HG03342 (cell line): ENCODE measurements around the gene PEX14.
"Not testable (repeated sequence)": the region's sequence is repeated elsewhere in the genome, so short reads cannot be mapped to it uniquely, and the experiment has no call there.

Source experiments
- ATAC-seq: cut with Tn5 transposase; IDR thresholded peaks from one replicate; pipeline ENCODE4 v1.9.1; 2021; ENCODE audit warnings: mild to moderate bottlenecking, moderate library complexity; ENCODE audit not compliant: unreplicated experiment

Gene PEX14, protein sequence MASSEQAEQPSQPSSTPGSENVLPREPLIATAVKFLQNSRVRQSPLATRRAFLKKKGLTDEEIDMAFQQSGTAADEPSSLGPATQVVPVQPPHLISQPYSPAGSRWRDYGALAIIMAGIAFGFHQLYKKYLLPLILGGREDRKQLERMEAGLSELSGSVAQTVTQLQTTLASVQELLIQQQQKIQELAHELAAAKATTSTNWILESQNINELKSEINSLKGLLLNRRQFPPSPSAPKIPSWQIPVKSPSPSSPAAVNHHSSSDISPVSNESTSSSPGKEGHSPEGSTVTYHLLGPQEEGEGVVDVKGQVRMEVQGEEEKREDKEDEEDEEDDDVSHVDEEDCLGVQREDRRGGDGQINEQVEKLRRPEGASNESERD

DNA sequence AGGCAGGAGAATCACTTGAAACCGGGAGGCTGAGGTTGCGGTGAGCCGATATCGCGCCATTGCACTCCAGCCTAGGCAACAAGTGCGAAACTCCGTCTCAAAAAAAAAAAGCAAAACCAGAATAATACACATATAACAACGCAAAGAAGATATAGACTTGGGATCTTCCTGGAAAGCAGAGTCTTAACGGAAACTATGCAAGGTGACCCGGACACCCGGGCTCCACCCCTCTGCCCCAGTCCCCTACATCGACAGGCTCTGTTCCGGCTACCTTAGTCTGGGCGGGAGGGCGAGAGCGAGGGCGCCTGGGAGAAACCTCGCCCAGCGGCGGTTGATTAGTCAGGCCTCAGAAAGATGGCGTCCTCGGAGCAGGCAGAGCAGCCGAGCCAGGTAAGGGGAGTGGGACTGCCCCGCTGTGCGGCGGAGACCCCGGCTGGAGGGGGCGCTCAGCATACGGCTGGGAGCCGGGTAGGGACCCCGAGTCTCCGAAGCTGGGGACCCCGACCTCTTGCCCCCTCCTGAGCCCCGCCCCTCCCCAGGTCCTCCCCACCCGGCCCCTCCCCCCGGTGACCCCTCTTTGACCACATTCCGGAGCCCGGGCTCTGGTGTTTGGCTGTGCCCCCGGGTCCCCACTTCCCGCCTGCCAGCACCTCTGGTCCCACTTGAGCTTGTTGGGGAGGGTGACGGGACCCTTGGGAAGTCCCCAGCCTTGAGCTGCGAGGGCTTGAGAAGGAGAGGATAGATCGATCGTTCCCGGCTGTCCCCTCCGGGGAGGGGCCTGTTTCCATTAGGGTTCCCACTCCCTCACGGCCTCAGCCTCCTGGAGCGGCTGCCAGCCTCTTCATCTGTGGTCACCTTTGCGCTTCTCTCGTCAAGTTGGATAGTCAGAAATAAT lies at the start of gene PEX14:
TSS of gene PEX14 (plus strand) at position 338 of the 895 bp plus-strand sequence. CDS start at position 355, 17 bp downstream.
- ATAC-seq, result peak; percentile 54

DNA sequence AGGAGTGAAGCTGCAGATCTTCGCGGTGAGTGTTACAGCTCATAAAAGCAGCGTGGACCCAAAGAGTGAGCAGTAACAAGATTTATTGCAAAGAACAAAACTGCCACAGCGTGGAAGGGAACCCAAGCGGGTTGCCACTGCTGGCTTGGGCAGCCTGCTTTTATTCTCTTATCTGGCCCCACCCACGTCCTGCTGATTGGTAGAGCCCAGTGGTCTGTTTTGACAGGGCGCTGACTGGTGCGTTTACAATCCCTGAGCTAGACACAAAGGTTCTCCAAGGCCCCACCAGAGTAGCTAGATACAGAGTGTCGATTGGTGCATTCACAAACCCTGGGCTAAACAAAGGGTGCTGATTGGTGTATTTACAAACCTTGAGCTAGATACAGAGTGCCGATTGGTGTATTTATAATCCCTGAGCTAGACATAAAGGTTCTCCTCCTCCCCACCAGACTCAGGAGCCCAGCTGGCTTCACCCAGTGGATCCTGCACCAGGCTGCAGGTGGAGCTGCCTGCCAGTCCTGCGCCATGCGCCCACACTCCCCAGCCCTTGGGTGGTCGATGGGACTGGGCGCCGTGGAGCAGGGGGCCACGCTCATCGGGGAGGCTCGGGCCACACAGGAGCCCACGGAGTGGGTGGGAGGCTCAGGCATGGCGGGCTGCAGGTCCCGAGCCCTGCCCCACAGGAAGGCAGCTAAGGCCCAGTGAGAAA lies 48.8 kb upstream of the PEX14 start:
- not testable (repeated sequence) for ATAC-seq

DNA sequence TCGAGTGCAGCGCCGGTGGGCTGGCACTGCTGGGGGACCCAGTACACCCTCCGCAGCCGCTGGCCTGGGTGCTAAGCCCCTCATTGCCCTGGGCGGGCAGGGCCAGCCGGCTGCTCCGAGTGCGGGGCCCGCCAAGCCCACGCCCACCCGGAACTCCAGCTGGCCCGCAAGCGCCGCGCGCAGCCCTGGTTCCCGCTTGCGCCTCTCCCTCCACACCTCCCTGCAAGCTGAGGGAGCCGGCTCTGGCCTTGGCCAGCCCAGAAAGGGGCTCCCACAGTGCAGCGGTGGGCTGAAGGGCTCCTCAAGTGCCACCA lies 48.3 kb upstream of the PEX14 start:
- ATAC-seq, result not testable (repeated sequence)

DNA sequence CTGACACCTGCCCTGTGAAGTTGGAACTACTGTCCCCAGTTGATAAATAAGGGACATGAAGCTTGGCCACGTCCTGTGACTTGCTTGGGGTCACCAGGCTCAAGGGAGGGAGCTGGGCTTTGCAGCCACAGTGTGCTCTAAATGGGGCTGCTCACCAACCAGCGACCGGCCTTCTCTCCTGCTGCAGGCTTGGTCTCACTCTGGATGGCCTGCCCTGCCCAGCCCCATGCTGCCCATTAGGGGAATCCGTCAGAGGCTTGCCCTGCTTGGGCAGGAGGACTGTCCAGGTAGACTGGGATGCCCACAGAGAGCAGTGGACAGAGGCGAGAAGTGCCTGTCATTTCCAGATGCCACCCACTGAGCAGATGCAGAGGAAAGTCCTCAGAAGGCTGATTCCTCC lies 45.8 kb upstream of the PEX14 start:
- no peak for ATAC-seq

DNA sequence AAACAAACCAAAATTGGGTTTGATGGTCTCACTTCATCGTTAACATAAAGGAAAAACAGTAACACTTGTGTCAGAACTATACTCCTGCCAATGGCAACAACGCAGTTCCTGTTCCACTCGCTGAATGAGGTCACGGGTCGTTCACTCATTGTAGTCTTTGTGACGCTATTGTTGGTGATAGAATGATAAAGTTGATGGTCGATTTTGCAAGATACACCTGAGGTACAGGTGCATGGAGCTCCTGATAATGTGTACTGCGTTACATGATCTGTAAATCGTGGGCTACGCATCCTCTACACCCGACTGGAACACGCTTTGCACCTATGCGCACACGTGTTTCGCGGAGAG lies 44.9 kb upstream of the PEX14 start:
- ATAC-seq, result peak; percentile 10

DNA sequence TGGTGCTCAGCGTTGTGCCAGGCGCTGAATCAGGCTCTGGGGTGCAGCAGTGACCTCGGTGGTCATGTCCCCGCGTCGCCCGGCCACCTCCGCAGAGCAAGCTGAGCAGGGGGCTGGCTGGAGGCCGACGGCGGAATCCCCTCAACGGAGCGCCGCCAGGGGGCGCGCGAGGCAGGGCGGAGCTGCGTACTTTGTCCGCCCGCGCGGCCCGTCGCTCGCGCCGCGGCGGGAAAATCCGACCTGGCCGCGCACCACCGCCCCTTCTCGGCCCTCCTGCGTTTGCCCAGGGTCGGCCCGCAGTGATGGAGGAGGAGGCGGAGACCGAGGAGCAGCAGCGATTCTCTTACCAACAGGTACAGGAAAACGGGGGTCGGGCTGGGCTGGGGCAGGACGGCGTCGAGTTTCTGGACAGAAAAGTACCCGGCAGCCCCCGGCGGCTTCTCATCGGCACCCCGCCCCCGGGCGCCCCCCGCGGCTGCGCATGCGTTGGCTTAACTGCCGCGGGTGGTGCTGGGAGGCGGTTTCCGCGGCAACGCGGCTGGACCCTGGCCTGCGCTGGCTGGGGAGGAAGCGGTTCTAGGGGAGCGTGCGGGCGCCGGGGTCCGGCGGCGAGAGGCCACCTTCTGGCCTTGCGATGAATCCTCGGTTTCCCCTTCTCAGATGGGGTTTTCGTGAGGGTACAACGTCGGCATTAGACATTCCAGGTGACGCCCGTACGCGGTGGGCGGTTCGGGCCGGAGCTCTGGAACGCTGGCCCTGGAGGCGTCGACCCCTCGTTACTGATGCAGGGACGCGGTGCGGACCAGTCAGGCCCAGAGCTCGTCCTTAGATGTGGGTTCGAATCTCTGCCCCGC lies 44.3 kb upstream of the PEX14 start, which contains the start of gene CENPS:
TSS of gene CENPS (plus strand) at position 218 of the 854 bp plus-strand sequence. CDS start at position 303, 85 bp downstream.
- peak; percentile 72 for ATAC-seq

DNA sequence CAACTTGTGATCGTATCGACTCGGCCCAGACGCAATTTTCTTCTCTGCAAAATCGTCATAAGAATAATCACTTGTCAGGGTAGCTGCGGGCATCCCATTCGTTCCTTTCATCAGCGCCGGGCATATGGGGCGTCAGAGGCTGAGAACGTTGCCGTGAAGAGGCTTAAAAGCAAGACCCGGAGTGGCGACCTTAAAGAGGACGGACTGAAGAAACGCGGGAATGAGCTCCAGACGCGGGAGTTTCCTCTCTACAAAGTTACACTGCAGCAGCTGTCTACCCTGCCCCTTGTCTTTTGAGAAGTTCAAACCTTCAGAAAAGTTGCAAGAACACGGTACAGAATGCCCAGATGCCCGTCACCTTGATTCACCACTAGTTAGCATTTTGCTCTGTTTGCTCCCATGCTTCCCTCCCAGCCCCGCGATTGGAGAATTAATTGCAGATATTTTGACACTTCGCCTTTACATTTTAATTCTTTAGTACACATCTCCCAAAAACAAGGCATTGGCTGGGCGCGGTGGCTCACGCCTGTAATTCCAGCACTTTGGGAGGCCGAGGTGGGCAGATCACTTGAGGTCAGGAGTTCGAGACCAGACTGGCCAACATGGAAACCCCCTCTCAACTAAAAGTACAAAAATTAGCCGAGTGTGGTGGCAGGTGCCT lies 43.5 kb upstream of the PEX14 start:
- ATAC-seq, result no peak

DNA sequence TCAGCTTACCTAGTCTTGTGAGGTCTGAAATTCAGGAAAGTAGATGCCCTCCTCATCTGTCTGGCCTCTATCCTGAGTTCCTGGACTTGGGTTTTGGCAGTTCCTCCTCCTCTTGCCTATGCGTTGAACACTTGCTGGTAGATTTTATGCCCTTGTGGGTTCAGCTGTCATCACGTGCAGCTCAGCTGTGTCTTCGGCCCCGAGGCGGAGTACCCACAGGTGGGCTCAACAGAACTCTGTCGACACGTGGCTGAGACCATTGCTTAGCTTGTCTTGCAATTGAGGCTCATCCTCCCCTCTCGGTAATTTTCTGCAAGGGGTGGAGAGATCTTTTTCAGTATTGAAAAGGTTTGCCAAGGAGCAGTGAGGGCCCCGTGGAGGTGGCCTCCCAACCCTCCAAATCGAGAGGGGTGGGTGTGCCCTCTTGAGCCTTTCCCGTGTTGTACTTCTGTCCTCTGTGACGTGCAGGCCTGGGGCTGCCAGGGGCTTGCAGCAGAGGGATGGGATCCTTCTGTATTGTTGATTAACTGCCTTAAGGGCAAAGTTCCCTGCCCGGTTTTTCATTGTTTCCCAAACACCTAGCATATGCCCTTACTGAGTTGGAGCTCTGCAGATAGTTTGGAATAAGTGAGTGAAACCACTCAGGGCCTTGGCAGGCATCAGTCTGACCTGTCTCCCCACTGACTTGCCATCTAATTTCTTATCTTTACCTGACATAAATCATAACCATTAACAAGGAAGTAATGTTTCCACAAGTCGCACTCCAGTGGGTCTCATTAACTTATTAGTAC lies 41.6 kb upstream of the PEX14 start:
- no peak for ATAC-seq

DNA sequence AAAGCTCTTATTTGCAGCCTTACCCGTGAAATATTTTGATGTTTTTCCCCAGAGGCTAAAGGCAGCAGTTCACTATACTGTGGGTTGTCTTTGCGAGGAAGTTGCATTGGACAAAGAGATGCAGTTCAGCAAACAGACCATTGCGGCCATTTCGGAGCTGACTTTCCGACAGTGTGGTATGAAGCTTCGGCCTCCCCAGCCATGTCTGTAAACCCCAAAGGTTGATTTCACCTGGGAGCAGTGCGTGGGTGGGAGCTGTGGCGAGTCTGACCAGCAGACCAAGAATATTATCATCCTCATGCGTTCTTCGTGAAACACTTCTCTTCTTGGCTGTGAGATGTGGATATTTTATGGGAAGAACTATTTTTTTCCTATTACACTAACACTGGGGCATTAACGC lies 41.0 kb upstream of the PEX14 start:
- ATAC-seq, result no peak

DNA sequence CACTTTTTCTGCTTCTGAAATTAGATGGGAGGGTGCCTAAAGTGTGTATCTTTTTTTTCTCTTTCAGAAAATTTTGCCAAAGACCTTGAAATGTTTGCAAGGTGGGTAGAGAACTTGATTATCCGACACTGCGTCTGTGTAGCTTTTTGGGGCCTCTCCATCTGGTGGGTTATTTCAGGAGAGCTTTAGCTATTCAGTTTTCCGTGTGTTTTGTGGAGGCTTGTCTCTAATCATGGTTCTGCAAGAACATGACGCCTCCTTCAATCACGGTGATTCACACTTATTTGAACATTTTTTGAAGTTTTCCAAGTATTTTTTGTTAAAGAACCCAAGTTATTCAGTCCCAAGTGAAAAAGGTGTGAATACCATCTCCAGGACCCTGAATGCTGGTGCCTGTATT lies 40.2 kb upstream of the PEX14 start:
- no peak for ATAC-seq

DNA sequence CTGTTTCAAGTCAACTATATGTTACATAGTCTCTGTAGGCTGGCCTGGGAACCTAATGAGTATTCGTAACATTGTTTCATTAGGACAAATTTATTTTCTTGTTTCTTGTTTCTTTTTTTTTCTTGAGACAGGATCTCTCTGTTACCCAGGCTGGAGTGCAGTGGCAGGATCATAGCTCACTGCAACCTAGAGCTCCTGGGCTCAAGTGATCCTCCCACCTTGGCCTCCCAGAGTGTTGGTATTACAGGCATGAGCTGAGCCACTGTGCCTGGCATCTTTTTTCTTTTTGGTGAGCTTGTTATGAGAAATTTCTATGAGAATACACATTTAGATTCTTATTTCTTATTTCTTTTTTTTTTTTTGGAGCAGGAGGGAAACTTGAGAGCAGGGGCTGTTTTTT lies 37.7 kb upstream of the PEX14 start:
- no peak for ATAC-seq

DNA sequence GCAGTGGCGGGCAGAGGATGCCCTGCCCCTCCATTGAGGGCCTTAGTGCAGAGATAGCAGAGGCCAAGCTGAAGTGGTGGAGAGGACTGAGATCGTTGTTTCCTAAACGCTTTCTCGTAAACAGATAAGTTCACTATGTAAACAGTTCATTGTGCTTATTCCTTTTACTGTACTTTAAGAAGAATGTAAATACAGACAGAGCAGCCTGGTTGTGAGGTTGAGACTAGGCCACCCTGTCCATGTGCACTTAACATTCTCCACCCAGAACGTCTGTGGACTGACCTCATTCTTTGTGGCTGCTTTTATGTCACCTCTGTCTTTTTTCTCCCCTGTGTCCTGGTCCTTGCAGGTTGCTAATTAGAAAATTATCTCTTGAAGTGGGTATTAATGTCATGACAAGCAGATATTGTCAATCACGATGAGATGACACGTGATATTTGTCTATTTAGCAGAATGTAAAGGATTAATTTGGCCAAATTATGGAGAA lies 36.0 kb upstream of the PEX14 start:
- no peak for ATAC-seq

DNA sequence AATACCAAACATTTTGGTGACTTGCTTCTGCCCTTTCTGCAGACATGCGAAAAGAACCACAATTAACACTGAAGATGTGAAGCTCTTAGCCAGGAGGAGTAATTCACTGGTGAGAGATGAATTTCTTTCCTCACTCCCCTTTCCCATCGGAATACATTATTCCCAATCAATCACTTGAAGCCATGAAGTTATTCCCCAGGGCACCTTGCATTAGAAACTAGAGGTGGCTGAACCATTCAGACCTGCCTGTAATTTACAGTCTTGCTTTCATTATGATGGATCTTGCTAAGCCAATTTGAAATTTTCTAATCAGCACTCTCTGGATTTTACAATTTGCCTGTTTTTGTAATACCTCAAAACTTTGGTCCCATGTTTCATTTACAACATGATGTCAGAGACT lies 34.4 kb upstream of the PEX14 start:
- ATAC-seq, result no peak

DNA sequence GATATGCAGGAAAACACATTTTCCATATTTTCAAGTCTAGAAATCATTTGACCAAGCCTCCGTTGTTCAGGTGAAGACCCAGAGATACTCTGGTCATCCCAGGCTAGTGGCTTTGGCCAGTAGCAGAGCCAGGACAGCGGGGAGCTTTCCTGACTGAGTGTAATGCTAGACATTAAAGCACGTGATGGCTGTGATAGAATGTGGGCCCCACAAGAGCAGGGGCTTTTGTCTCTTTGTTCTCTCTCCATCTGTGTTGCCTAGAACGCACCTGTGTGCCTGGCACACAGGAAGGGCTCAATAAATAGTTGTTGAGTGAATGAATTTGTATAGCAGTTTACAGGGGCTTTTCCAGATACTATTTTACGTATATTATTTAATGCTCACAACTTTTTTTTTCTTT lies 34.0 kb upstream of the PEX14 start:
- no peak for ATAC-seq

DNA sequence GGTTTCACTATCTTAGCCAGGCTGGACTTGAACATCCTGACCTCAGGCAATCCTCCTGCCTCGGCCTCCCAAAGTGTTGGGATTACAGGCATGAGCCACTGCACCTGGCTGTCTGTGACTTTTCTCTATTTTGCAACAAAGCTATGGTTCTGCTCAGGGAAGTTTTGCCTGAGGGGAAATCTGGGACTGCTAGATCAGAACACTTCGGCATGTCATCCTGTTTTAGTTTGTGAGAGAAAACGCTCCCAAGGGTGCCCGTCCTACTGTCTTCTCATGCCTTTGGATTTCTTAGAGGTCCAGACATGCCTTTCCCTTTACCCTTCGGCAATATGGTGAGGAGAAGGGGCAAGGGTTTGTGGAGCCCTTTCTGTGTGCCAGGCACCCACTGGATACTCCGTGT lies 30.5 kb upstream of the PEX14 start:
- ATAC-seq, result no peak

DNA sequence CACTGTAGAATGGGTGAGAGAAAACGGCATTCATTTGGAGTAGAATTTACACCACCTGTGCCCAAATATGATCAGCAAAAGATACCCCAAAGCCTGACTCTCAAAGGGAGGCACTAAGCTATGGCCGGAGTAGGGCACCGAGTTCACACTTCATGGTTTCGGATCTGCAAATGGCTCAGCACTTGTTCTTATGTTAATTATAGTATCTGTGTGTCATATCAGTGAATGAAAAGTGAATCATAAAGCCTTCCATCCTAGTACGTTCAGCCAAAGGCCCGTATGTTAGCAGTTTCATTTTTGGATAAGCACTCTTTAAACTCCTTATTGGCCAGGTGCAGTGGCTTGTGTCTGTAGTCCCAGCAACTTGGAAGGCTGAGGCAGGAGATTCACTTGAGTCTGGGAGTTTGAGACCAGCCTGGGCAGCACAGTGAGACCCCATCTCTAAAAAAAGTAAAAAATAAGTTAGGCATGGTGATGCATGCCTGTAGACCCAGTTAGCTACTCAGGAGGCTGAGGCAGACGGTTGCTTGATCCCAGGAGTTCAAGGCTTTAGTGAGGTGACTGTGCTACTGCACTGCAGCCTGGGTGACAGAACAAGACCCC lies 29.9 kb upstream of the PEX14 start:
- ATAC-seq, result no peak

DNA sequence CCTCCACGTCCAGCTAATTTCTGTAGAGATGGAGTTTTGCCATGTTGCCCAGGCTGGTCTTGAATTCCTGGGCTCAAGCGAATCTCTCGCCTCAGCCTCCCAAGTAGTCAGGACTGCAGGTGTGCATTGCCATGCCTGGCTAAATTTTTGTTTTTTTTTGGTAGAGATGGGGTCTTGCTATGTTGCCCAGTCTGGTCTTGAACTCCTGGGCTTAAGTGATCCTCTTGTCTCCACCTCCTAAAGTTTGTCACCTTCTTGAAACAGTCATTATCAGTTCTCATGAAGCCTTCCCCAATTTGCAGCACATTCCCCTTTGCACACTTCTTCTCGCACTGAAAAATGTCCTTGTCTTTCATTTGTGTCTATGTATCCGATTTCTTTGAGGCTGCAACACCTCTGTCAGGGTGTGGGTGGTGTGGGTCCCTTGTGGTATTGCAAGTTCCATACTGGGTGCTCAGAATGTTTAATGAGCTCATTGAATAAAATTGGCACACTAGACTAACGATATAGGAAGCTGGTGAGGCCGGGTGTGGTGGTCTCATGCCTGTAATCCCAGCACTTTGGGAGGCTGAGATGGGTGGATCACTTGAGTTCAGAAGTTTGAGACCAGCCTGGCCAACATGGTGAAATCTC lies 27.8 kb upstream of the PEX14 start:
- ATAC-seq, result no peak

DNA sequence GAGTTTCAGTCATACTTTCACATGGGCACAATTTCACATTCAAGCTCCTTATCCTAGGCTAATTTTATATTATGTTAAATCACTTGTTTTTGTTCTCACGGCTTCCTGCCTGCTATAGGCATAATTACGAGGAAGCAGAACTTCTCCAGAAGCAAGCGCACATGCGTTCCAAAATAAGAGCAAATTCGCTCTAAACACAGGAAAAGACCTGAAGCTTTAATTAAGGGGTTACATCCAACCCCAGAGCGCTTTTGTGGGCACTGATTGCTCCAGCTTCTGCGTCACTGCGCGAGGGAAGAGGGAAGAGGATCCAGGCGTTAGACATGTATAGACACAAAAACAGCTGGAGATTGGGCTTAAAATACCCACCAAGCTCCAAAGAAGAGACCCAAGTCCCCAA lies 25.0 kb upstream of the PEX14 start, which contains the start of gene CORT:
TSS of gene CORT (plus strand) at position 281 of the 400 bp plus-strand sequence. CDS start 193 bp downstream, outside the sequence.
- no peak for ATAC-seq
